GM23338 (cell line): ENCODE results near the gene NFIB. TPM values are rescaled to one million over a fixed set of nuclear protein-coding genes. Genes with fewer than 3 reads are reported as not detected.

Experiments used
- ATAC-seq: fragments of 200-7000 bp; cut with Tn5 transposase; 3 replicates; pipeline ENCODE4 v1.9.1; 2020
- DNase-seq: peaks from one replicate; pipeline ENCODE4 v3.0.0-alpha.2; 2015; ENCODE audit warnings: low spot score
- H2AFZ ChIP-seq: fragments of 200-600 bp; sonication (generic); 2 replicates; pipeline ENCODE4 v1.8.0; 2016; ENCODE audit warnings: antibody characterized with exemption, mild to moderate bottlenecking, moderate library complexity
- H3F3A ChIP-seq: fragments of 200-600 bp; sonication (generic); replicated peaks from 2 replicates; pipeline ENCODE4 v1.8.0; 2017; ENCODE audit warnings: antibody characterized with exemption, mixed run types, low read depth
- H3K27ac ChIP-seq: fragments of 200-600 bp; sonication (generic); 2 replicates; pipeline ENCODE4 v1.6.1; 2016; ENCODE audit warnings: low read depth
- H3K27me3 ChIP-seq: fragments of 200-600 bp; sonication (generic); 2 replicates; pipeline ENCODE4 v1.8.0; 2016; ENCODE audit warnings: mild to moderate bottlenecking, mixed run types, moderate library complexity; ENCODE audit not compliant: insufficient read depth
- H3K36me3 ChIP-seq: fragments of 200-600 bp; sonication (generic); 2 replicates; pipeline ENCODE4 v1.8.0; 2016; ENCODE audit warnings: mild to moderate bottlenecking; ENCODE audit not compliant: insufficient read depth
- H3K4me1 ChIP-seq: fragments of 200-600 bp; sonication (generic); 2 replicates; pipeline ENCODE4 v1.8.0; 2016; ENCODE audit warnings: mild to moderate bottlenecking, moderate library complexity; ENCODE audit not compliant: insufficient read depth
- H3K4me2 ChIP-seq: fragments of 200-600 bp; sonication (generic); 2 replicates; pipeline ENCODE4 v1.7.1; 2017; ENCODE audit warnings: mixed run types
- H3K4me3 ChIP-seq: fragments of 200-600 bp; sonication (generic); 2 replicates; pipeline ENCODE4 v1.6.1; 2016; ENCODE audit warnings: mixed run types
- H3K79me2 ChIP-seq: fragments of 200-600 bp; sonication (generic); replicated peaks from 2 replicates; pipeline ENCODE4 v1.8.0; 2017; ENCODE audit warnings: mild to moderate bottlenecking; ENCODE audit not compliant: insufficient read depth
- H3K9me2 ChIP-seq: fragments of 200-600 bp; sonication (generic); 2 replicates; pipeline ENCODE4 v1.8.0; 2017; ENCODE audit not compliant: insufficient read depth
- H4K20me1 ChIP-seq: fragments of 200-600 bp; sonication (generic); replicated peaks from 2 replicates; pipeline ENCODE4 v1.8.0; 2017; ENCODE audit warnings: mild to moderate bottlenecking; ENCODE audit not compliant: insufficient read depth
- H3K27ac Mint-ChIP-seq: 2 replicates; pipeline ENCODE4 v1.8.0; 2020; ENCODE audit warnings: inconsistent platforms, mild to moderate bottlenecking, moderate library complexity, mixed read lengths
- H3K27me3 Mint-ChIP-seq: 3 replicates; pipeline ENCODE4 v1.8.0; 2022; ENCODE audit warnings: low read depth, mild to moderate bottlenecking, moderate library complexity, mixed read lengths, inconsistent platforms; ENCODE audit not compliant: insufficient read depth, poor library complexity
- H3K36me3 Mint-ChIP-seq: 3 replicates; pipeline ENCODE4 v1.8.0; 2021; ENCODE audit warnings: low read depth, mild to moderate bottlenecking, inconsistent platforms, moderate library complexity, mixed read lengths
- H3K4me1 Mint-ChIP-seq: 3 replicates; pipeline ENCODE4 v1.8.0; 2020; ENCODE audit warnings: mild to moderate bottlenecking, inconsistent platforms, mixed read lengths
- H3K4me3 Mint-ChIP-seq: 3 replicates; pipeline ENCODE4 v1.8.0; 2021; ENCODE audit warnings: moderate library complexity, mild to moderate bottlenecking, inconsistent platforms, mixed read lengths
- H3K9me3 Mint-ChIP-seq: 3 replicates; pipeline ENCODE4 v1.8.0; 2020; ENCODE audit warnings: moderate library complexity, mild to moderate bottlenecking, inconsistent platforms, mixed read lengths
- CREB1 ChIP-seq: fragments of 250-450 bp; sonication (Bioruptor Pico); IDR thresholded peaks from 2 replicates; pipeline ENCODE4 v1.5.0; 2020; ENCODE audit warnings: low read depth, mild to moderate bottlenecking, moderate library complexity
- CTCF ChIP-seq, 2 experiments: fragments of 200-600 bp in 1 of 2; sonication (generic) in 1 of 2; conservative IDR thresholded peaks; 2 replicates each; pipeline versions ENCODE4 v1.5.1 to v1.6.1; 2016 to 2017; ENCODE audit warnings: antibody characterized with exemption in 2 of 2, low read depth in 2 of 2, mild to moderate bottlenecking in 2 of 2, moderate library complexity in 1 of 2
- ETS1 ChIP-seq: IDR thresholded peaks from 2 replicates; pipeline ENCODE4 v1.6.1; 2016; ENCODE audit warnings: antibody characterized with exemption
- EZH2 ChIP-seq: fragments of 200-600 bp; sonication (generic); IDR thresholded peaks from one replicate; pipeline ENCODE4 v1.8.0; 2017; ENCODE audit warnings: antibody characterized with exemption, mild to moderate bottlenecking, low read depth; ENCODE audit not compliant: unreplicated experiment
- EZH2phosphoT487 ChIP-seq: fragments of 200-600 bp; sonication (generic); IDR thresholded peaks from one replicate; pipeline ENCODE4 v1.8.1; 2018; ENCODE audit warnings: antibody characterized with exemption; ENCODE audit not compliant: unreplicated experiment
- JUNB ChIP-seq: IDR thresholded peaks from one replicate; pipeline ENCODE4 v1.6.1; 2016; ENCODE audit warnings: antibody characterized with exemption; ENCODE audit not compliant: unreplicated experiment
- POLR2AphosphoS5 ChIP-seq: IDR thresholded peaks from 2 replicates; pipeline ENCODE4 v1.6.1; 2016; ENCODE audit warnings: antibody characterized with exemption, low read depth
- REST ChIP-seq: IDR thresholded peaks from one replicate; pipeline ENCODE4 v1.6.1; 2018; ENCODE audit warnings: antibody characterized with exemption; ENCODE audit not compliant: unreplicated experiment
- STAT1 ChIP-seq: IDR thresholded peaks from one replicate; pipeline ENCODE4 v1.6.1; 2016; ENCODE audit warnings: antibody characterized with exemption; ENCODE audit not compliant: unreplicated experiment
- ZNF331 ChIP-seq: fragments of 250-450 bp; sonication (Bioruptor Pico); IDR thresholded peaks from 2 replicates; pipeline ENCODE4 v1.5.0; 2020; ENCODE audit warnings: low read depth, mild to moderate bottlenecking, moderate library complexity
- polyA plus RNA-seq: library from polyadenylated mRNA; unstranded; fragments of >200 nt; fragmentation: Nextera tagmentation; extraction: Ambion mirVana; gene quantifications from 2 replicates; pipeline ENCODE4 v1.2.1, GENCODE V29; 2016
- total RNA-seq: library from RNA; depleted of rRNA; stranded (reverse); fragments of >200 nt; shearing (Covaris generic); gene quantifications from 2 replicates; pipeline ENCODE4 v1.2.3, GENCODE V29; 2014

The NFIB gene
- total and polyA plus RNA-seq, 2 experiments from 2014 or later = 3.9 to 4.7 TPM

- Mint-ChIP-seq H3K4me1 (peaks cover 15% of the 10 kb centered on the region; the same call in 2 of the 3 replicates), H3K27ac (no peak overlapping the region; the same call in 1 of the 2 replicates), H3K27me3 (no peaks in the 10 kb centered on the region), H3K4me3 (no peak overlapping the region), H3K9me3 (no peaks in the 10 kb centered on the region), H3K36me3 (no peaks in the 10 kb centered on the region)
- DNase-seq (no peak), ATAC-seq (no peak)
- Histone ChIP-seq H3K4me3 (no peak overlapping the region), H3K9me2 (no peaks in the 10 kb centered on the region), H3K36me3 (no peaks in the 10 kb centered on the region), H2AFZ (no peak overlapping the region), H3K79me2 (no peaks in the 10 kb centered on the region), H4K20me1 (no peaks in the 10 kb centered on the region), H3K4me2 (no peak overlapping the region), H3K27me3 (no peaks in the 10 kb centered on the region), H3K27ac (no peak overlapping the region), H3K4me1 (no peaks in the 10 kb centered on the region), H3F3A (no peaks in the 10 kb centered on the region)
- TF ChIP-seq REST (no peak), STAT1 (no peak), EZH2phosphoT487 (no peak), JUNB (no peak), POLR2AphosphoS5 (no peak), ETS1 (no peak)
These were observed 124.8 kb downstream of the NFIB start for GRCh38 chr9:14189146-14189545.

GRCh38 chr9:14188538-14188937 lies 125.4 kb downstream of the NFIB start:
- no peak overlapping the region for H3K27ac ChIP-seq

More at GRCh38 chr9:14188538-14188937, 125.4 kb downstream of the NFIB start:
- ATAC-seq (no peak), DNase-seq (no peak)
- Histone ChIP-seq H3K4me2 (no peak overlapping the region), H3K9me2 (no peaks in the 10 kb centered on the region), H3K4me3 (no peak overlapping the region), H3K4me1 (no peaks in the 10 kb centered on the region), H3K79me2 (no peaks in the 10 kb centered on the region), H3K36me3 (no peaks in the 10 kb centered on the region), H3F3A (no peaks in the 10 kb centered on the region), H3K27me3 (no peaks in the 10 kb centered on the region), H4K20me1 (no peaks in the 10 kb centered on the region), H2AFZ (no peak overlapping the region)
- Mint-ChIP-seq H3K27me3 (no peaks in the 10 kb centered on the region), H3K9me3 (no peaks in the 10 kb centered on the region), H3K27ac (no peak overlapping the region), H3K4me3 (no peak overlapping the region), H3K4me1 (peaks cover 15% of the 10 kb centered on the region; the same call in 2 of the 3 replicates), H3K36me3 (0 out of 3 replicates have a peak, but pooled peaks cover 4% of the 10 kb centered on the region)
- TF ChIP-seq POLR2AphosphoS5 = no peak
- TF ChIP-seq STAT1 = no peak
- no peak for TF ChIP-seq JUNB
- TF ChIP-seq CREB1 (CRISPR knock-in tag) = no peak
- no peak for TF ChIP-seq ZNF331 (CRISPR knock-in tag)
- no peak for TF ChIP-seq CTCF (conservative IDR thresholded peaks at IDR 0.05; ENCODE audit: low read depth in 2 of 2)
- TF ChIP-seq ETS1 = no peak
- TF ChIP-seq EZH2phosphoT487 = no peak
- no peak for TF ChIP-seq EZH2
